Astrocyte (in vitro differentiated cells and primary cell): ENCODE results near the gene ASAP2. TPM values are rescaled to one million over a fixed set of nuclear protein-coding genes. Genes with fewer than 3 reads are reported as not detected.
"Not testable (repeated sequence)": the region's sequence is repeated elsewhere in the genome, so short reads cannot be mapped to it uniquely, and the experiment has no call there.

ENCODE experiments used
- DNase-seq: peaks from one replicate; pipeline ENCODE4 v3.0.0-alpha.2; 2010; ENCODE audit warnings: low read depth
- FAIRE-seq: peaks from 2 replicates; lab custom pipeline; 2011; peaks lifted over from hg19 to GRCh38; lab: Jason Lieb, UNC
- H2AFZ ChIP-seq: 2 replicates; pipeline ENCODE4 v1.6.0; 2012; ENCODE audit warnings: low read depth, low read length, inconsistent platforms
- H3K27ac ChIP-seq: 2 replicates; pipeline ENCODE4 v1.5.1; 2011; ENCODE audit warnings: low read depth, low read length, inconsistent platforms
- H3K27me3 ChIP-seq: 2 replicates; pipeline ENCODE4 v1.6.0; 2011; ENCODE audit warnings: low read length, inconsistent platforms; ENCODE audit not compliant: insufficient read depth
- H3K36me3 ChIP-seq: 2 replicates; pipeline ENCODE4 v1.5.1; 2011; ENCODE audit warnings: low read length, inconsistent platforms; ENCODE audit not compliant: insufficient read depth
- H3K4me1 ChIP-seq: 2 replicates; pipeline ENCODE4 v1.5.1; 2011; ENCODE audit warnings: low read length, inconsistent platforms; ENCODE audit not compliant: insufficient read depth
- H3K4me2 ChIP-seq: 2 replicates; pipeline ENCODE4 v1.6.0; 2012; ENCODE audit warnings: low read length, inconsistent platforms
- H3K4me3 ChIP-seq: 2 replicates; pipeline ENCODE4 v1.5.1; 2011; ENCODE audit warnings: low read depth, mild to moderate bottlenecking, low read length, inconsistent platforms; ENCODE audit not compliant: insufficient read depth
- H3K79me2 ChIP-seq: 2 replicates; pipeline ENCODE4 v1.6.0; 2012; ENCODE audit warnings: mild to moderate bottlenecking, low read length, inconsistent platforms; ENCODE audit not compliant: insufficient read depth
- H3K9ac ChIP-seq: 2 replicates; pipeline ENCODE4 v1.6.0; 2012; ENCODE audit warnings: mild to moderate bottlenecking, low read length, inconsistent platforms
- H3K9me3 ChIP-seq: 2 replicates; pipeline ENCODE4 v1.5.1; 2012; ENCODE audit warnings: low read depth, mild to moderate bottlenecking, low read length, inconsistent platforms; ENCODE audit not compliant: insufficient read depth
- H4K20me1 ChIP-seq: 2 replicates; pipeline ENCODE4 v1.6.0; 2012; ENCODE audit warnings: low read length, inconsistent platforms; ENCODE audit not compliant: insufficient read depth
- H3K27ac Mint-ChIP-seq: one replicate; pipeline ENCODE4 v1.8.0; 2021; ENCODE audit warnings: mild to moderate bottlenecking, mixed read lengths; ENCODE audit not compliant: unreplicated experiment
- H3K27me3 Mint-ChIP-seq: one replicate; pipeline ENCODE4 v1.8.0; 2021; ENCODE audit warnings: low read depth, mixed read lengths; ENCODE audit not compliant: unreplicated experiment
- H3K36me3 Mint-ChIP-seq: one replicate; pipeline ENCODE4 v1.8.0; 2021; ENCODE audit warnings: low read depth, mixed read lengths; ENCODE audit not compliant: unreplicated experiment
- H3K4me1 Mint-ChIP-seq: one replicate; pipeline ENCODE4 v1.8.0; 2021; ENCODE audit warnings: low read depth, mixed read lengths; ENCODE audit not compliant: unreplicated experiment
- H3K4me3 Mint-ChIP-seq: one replicate; pipeline ENCODE4 v1.8.0; 2021; ENCODE audit warnings: mild to moderate bottlenecking, moderate library complexity, mixed read lengths; ENCODE audit not compliant: unreplicated experiment
- H3K9me3 Mint-ChIP-seq: one replicate; pipeline ENCODE4 v1.8.0; 2021; ENCODE audit warnings: mild to moderate bottlenecking, mixed read lengths; ENCODE audit not compliant: unreplicated experiment
- EZH2 ChIP-seq: IDR thresholded peaks from 2 replicates; pipeline ENCODE4 v1.6.1; 2012; ENCODE audit warnings: mild to moderate bottlenecking, low read length, inconsistent platforms; ENCODE audit not compliant: insufficient read depth
- total RNA-seq: library from RNA; stranded (reverse); gene quantifications from 2 replicates; pipeline ENCODE4 v1.2.1, GENCODE V29; 2021
- TF ChIP-seq, protein P1 (sequence below): IDR thresholded peaks from 2 replicates; pipeline ENCODE4 v1.5.1; 2011; ENCODE audit warnings: low read depth, mild to moderate bottlenecking, inconsistent platforms, low read length, moderate library complexity; ENCODE audit not compliant: insufficient read depth

The ASAP2 gene
- total RNA-seq, 1 donor from 2014 or later, result 62.6 TPM

DNA sequence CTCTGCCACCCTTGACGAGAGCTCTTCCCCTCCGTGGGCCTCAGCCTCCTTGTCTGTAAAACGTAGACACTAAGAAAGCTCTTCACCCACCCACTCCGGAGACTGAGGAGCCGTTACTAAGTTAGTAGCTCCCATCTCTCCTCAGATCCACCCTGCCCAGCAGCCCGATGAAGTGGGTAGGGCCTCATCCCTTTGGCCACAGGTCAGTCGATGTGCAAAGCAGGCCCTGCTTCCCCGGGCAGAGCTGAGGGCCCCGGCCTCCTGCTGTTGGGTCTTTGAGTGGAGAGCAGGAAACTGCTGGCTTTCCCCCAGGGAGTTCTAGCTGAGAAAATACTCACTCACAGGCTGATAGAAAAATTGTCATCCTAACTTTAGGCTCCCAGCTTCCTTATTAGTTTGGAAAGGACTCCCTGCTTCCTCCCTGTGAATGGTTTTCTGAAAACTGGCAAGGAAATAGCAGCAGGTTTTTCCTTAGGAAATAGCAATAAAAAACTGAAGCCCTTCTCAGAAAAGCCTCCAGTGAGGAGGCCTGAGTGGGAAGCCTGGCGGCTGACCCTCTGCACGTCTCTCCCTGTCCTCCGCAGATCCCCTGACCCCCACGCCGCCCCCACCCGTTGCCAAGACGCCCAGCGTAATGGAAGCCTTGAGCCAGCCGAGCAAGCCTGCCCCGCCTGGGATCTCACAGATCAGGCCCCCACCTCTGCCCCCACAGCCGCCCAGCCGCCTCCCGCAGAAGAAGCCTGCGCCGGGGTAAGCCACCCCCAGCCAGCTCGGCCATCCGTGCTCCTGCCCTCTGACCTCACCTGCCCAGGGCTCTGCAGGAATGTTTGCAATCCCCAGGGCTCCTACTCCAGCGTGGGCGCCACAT is 186.5 kb downstream of the ASAP2 start:
- Histone ChIP-seq H3K79me2 (no peaks in the 10 kb centered on the region), H3K27ac (no peak overlapping the region), H4K20me1 (no peaks in the 10 kb centered on the region), H3K4me1 (peaks cover 7% of the 10 kb centered on the region), H3K4me2 (peak overlapping the region; percentile 26), H3K4me3 (no peak overlapping the region), H3K36me3 (peaks cover 29% of the 10 kb centered on the region), H3K27me3 (no peaks in the 10 kb centered on the region), H3K9me3 (no peaks in the 10 kb centered on the region), H3K9ac (peak overlapping the region; percentile 31), H2AFZ (no peak overlapping the region)
- Mint-ChIP-seq H3K9me3 (peaks cover 1% of the 10 kb centered on the region), H3K4me3 (no peak overlapping the region), H3K27ac (no peak overlapping the region), H3K27me3 (no peaks in the 10 kb centered on the region), H3K36me3 (peaks cover 34% of the 10 kb centered on the region), H3K4me1 (peaks cover 4% of the 10 kb centered on the region)
- TF ChIP-seq, protein P1, sequence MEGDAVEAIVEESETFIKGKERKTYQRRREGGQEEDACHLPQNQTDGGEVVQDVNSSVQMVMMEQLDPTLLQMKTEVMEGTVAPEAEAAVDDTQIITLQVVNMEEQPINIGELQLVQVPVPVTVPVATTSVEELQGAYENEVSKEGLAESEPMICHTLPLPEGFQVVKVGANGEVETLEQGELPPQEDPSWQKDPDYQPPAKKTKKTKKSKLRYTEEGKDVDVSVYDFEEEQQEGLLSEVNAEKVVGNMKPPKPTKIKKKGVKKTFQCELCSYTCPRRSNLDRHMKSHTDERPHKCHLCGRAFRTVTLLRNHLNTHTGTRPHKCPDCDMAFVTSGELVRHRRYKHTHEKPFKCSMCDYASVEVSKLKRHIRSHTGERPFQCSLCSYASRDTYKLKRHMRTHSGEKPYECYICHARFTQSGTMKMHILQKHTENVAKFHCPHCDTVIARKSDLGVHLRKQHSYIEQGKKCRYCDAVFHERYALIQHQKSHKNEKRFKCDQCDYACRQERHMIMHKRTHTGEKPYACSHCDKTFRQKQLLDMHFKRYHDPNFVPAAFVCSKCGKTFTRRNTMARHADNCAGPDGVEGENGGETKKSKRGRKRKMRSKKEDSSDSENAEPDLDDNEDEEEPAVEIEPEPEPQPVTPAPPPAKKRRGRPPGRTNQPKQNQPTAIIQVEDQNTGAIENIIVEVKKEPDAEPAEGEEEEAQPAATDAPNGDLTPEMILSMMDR, result no peak
- no peak for TF ChIP-seq EZH2
- FAIRE-seq (no peak), DNase-seq (no peak)

DNA sequence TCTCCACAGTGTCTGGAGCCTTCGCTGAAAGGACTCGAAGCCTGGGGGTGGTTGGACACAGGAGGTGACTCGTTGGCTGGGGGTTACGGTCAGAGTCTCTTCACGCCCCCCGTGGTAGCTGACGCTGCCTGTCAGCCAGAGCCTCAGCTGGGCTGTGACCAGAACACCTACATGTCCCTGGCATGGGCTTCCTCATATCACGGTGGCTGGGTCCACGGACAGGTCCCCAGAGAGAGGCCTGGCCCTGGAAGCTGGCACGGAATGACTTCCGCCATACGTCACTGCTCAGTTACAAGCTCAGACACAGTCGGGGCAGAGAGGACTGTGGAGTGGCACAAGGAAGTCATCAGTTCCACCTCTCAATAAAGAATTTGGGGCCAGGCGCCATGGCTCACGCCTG is 188.2 kb downstream of the ASAP2 start:
- peaks cover 7% of the 10 kb centered on the region for H3K4me1 ChIP-seq
- TF ChIP-seq EZH2, result no peak
- TF ChIP-seq, protein P1, result no peak
- DNase-seq, result no peak
- H3K27ac ChIP-seq, result no peak overlapping the region
- H3K9ac ChIP-seq, result no peak overlapping the region
- H2AFZ ChIP-seq, result no peak overlapping the region
- Mint-ChIP-seq H3K4me3 (no peak overlapping the region), H3K36me3 (peaks cover 25% of the 10 kb centered on the region), H3K4me1 (no peaks in the 10 kb centered on the region), H3K27ac (no peak overlapping the region), H3K27me3 (no peaks in the 10 kb centered on the region), H3K9me3 (peaks cover 1% of the 10 kb centered on the region)
- FAIRE-seq, result no peak
- no peak overlapping the region for H3K4me3 ChIP-seq
- H3K9me3 ChIP-seq, result no peaks in the 10 kb centered on the region
- no peaks in the 10 kb centered on the region for H3K27me3 ChIP-seq
- peaks cover 24% of the 10 kb centered on the region for H3K36me3 ChIP-seq
- H3K79me2 ChIP-seq, result no peaks in the 10 kb centered on the region
- H3K4me2 ChIP-seq, result no peak overlapping the region
- H4K20me1 ChIP-seq, result no peaks in the 10 kb centered on the region

DNA sequence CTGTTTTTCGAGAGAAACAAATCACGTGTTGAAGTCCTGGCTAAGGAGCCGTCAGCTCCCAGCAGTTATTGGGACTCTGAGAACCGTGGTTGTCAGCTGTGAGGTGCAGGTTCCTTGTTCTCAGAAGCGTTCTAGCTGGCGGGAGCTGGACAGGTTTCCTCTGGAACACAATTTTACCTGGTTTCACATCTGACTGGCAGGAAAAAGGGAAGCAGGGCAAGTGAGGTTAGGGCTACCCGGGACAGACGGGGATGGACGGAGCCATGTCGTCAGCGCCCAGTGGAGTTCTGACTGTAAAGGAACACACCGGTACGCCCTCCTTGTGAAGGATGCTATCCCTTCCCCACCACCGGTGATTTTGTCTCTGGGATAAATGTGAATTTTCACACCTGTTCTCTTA is 190.6 kb downstream of the ASAP2 start:
- Histone ChIP-seq H3K4me2 (no peak overlapping the region), H3K27ac (no peak overlapping the region), H3K4me3 (no peak overlapping the region), H3K9me3 (no peaks in the 10 kb centered on the region), H4K20me1 (no peaks in the 10 kb centered on the region), H3K79me2 (no peaks in the 10 kb centered on the region), H2AFZ (no peak overlapping the region), H3K36me3 (peaks cover 24% of the 10 kb centered on the region), H3K9ac (no peak overlapping the region), H3K4me1 (peaks cover 7% of the 10 kb centered on the region), H3K27me3 (no peaks in the 10 kb centered on the region)
- no peaks in the 10 kb centered on the region for H3K27me3 Mint-ChIP-seq
- no peaks in the 10 kb centered on the region for H3K9me3 Mint-ChIP-seq
- FAIRE-seq (no peak), DNase-seq (no peak)
- TF ChIP-seq, protein P1, result no peak
- no peak for TF ChIP-seq EZH2
- no peak overlapping the region for H3K4me3 Mint-ChIP-seq
- H3K36me3 Mint-ChIP-seq, result peaks cover 17% of the 10 kb centered on the region
- peaks cover 3% of the 10 kb centered on the region for H3K4me1 Mint-ChIP-seq
- no peak overlapping the region for H3K27ac Mint-ChIP-seq

DNA sequence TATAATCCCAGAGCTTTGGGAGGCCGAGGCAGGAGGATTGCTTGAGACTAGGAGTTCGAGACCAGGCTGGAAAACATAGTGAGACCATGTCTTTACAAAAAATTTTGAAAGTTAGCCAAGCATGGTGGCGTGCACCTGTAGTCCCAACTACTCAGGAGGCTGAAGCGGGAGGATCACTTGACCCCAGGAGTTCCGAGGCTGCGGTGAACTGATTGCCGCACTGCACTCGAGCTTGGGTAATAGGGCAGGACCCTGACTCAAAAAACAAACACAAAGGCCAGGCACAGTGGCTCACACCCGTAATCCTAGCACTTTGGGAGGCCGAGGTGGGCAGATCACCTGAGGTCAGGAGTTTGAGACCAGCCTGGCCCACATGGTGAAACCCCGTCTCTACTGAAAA is 191.6 kb downstream of the ASAP2 start:
- not testable (repeated sequence) for H3K4me3 Mint-ChIP-seq, H4K20me1 ChIP-seq, DNase-seq, H3K4me2 ChIP-seq, H3K79me2 ChIP-seq, FAIRE-seq, H2AFZ ChIP-seq, H3K4me1 Mint-ChIP-seq, H3K9ac ChIP-seq, H3K27me3 ChIP-seq, H3K4me3 ChIP-seq, H3K27ac ChIP-seq, H3K4me1 ChIP-seq, H3K9me3 ChIP-seq, H3K27ac Mint-ChIP-seq, H3K27me3 Mint-ChIP-seq, H3K9me3 Mint-ChIP-seq
- H3K36me3 Mint-ChIP-seq, result peaks cover 14% of the 10 kb centered on the region
- peaks cover 26% of the 10 kb centered on the region for H3K36me3 ChIP-seq
